Activated CD4-positive, alpha-beta T cell treated with anti-CD3 and anti-CD28 coated beads, Interleukin-2, amount 50 U/mL, for 4 hours (primary cell): ENCODE measurements around the gene AMPD2.

ENCODE experiments used
- DNase-seq, 2 experiments: peaks; one replicate each; pipeline ENCODE4 v3.0.0-alpha.2; 2020

The AMPD2 gene

DNA sequence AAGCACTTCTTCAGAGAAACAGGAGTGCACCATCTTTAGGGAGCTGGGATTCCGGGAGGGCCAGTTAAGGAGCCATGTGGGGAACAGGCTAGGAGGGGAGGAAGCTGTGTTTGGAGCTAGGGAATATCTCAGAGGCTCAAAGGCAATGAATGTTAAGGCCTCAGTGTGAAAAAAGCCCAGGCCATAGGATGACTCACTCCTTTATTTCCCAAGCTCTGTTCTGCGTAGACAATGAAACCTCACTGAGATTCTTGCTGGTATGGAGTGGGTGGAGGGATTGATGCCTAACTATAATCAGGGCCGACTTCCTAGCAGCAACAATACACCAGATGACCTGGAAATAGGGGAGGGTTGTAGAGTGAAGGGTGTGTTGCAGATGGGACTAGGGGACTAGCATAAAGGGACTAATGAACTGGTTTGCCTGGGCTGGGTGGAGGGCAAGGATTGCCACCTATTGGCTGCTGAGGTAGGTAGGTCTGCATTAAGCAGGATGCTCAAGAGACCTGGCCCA lies 2.3 kb upstream of the AMPD2 start:
- DNase-seq, result no peak

DNA sequence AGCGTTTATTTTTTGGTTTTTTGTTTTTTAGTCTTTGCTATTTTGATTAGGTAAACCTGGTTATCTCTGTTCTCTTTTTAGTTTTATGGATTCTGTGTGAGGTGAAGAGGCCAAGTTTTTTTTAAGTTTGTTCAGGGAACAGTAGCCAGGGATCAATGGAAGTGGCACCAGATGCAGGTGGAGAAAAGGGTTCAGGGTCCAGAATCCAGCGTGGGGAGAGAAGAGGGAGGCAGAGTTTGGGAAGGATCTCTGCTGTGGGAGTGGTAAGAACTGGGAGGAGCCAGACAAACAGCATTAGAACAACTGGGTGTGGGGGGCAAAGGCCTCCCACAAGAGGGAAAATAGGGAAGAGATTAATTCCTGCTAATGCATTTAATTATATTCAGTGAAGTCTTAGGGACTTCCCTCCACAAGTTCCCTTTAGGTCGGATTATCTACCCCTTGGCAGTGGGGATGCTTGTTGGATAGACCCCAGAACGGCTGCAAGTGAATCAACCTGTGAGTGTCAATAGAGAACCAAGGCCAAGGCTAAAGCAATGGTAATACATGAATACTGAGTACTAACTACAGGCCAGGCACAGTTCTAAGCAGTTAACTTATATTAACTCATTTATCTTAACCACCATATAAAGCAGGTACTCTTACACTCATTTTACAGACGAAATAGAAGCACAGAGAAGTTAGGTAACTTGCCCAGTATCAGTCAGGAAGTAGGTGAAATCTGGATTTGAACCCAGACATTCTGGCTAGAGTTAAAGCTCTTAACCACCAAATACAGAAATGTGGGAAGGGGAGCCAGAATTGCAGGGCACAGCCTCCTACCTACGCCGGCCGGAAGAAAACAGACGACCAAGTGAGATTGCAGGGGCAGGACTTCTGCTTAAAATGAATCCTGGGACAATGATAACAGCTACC lies 719 bp upstream of the AMPD2 start:
- no peak for DNase-seq

DNA sequence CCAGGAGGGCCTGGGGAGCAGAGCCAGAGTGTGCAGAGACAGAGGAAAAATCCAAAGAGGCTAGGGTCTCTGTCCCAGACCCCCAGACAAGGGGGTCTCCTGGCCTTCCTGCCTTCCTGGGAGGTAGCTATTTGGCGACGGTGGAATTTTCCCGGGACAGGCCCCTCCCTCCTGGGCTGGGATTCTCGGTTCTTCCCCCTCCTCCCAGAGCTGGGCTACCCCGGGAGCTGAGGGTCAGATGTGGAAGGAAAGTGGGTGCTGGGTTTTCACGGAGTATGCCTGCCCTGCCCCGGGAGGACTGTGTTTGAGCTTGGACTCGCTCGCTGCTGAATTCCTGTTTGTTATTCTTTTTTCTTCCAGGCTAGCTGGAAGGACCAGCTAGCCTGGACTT lies 759 bp downstream of the AMPD2 start:
- DNase-seq, result no peak

DNA sequence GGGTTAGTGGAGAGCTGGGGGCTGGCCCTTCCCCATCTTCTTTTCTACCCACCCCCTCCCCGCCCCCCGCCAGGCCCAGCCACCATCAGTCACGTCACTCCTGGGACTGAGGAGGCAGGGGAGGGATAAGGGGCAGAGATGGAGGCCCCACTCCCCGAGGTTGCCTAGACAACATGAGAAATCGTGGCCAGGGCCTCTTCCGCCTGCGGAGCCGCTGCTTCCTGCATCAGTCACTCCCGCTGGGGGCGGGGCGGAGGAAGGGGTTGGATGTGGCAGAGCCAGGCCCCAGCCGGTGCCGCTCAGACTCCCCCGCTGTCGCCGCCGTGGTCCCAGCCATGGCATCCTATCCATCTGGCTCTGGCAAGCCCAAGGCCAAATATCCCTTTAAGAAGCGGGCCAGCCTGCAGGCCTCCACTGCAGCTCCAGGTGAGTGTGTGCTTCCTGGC lies 1.2 kb downstream of the AMPD2 start:
- DNase-seq, result peak; percentile 96

DNA sequence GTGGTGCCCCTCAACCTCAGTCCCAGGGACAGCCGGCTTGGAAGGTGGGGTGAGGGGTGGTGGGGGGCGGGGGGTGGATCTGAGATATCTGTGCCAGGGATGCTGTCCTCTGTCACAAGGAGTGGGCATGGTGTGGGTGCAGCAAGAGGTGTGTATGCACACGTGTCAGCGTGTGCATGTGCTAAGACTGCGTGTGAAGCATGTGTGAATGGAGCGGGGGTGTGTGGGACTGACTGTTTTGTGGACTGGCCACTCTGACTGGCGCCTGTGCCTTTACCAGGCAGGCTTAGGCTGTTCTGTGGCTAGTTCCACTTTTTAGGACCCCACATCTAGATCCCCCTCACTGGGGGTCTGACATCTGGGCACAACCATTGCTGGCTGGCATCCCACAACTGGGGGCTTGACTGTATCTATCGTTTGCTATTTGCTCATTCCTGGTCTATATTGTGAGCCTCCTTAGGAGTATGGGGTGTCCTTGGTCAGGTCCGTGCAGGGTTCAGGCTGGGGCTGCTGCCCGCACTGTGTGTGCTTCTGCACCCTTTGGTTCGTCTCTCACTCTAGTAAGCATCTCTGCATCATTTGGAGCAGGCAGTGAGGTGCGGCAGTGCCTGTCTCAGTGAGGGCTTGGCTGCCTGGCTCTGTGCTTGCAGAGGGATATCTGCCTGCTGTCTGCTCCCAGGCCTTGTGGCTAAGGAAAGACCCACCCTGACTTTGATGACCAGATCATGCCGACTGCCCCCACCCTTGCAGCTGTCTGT lies 1.9 kb downstream of the AMPD2 start:
- DNase-seq, result no peak

DNA sequence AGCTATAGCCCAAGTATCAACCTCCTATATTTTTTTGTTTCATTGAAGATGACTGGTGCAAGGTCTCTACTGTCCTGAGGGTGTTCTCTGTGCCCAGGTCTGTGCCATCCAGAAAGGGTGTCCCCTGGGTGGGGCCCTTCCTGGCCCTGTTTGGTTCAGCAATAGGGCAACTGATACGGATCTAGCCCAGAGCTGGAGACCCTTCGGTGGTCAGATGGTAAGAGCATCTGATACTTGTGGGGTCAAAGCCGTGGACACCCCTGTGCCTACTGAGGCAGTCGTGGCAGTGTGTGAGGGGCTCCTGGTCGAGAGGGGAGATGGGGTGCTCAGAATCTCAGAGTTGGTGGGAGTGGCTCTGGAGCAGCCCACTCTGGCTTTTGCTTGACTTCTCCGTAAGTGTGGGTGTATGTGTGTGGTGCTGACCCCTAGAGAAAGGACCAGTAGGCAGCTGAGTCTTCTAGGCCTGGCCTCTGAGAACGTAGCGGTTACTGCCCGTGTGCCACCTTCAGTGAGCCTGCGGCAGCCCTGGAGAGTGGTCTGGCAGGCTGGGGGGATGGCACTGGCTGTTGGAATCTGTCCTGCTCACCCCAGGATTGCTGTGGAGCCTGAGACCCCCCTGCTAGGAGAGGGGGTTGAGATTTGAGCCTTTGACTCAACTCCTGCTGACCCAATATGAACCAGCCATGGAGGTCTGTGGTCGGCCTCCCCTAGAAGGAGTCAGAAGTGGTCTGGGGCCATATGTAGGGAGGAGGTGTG lies 2.7 kb downstream of the AMPD2 start:
- no peak for DNase-seq

DNA sequence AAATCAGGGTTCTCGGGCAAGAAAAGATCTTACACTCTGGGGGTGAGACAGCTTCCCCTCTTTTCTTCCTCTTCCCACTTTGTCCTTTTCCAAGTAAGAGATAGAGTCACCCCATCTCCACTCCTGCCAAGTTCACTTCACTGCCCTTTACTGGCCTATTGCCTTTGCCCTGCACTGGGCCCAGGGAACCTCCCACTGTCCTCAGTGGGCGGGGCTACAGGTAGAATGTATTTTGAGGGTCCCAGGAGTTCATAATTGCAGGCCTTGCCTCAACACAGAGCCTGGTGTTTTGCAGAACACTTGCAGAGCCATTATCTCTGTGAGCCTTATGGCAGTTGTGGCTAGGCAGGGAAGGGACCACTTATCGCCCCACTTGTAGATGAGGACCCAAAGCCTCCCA lies 3.3 kb downstream of the AMPD2 start:
- DNase-seq, result no peak

DNA sequence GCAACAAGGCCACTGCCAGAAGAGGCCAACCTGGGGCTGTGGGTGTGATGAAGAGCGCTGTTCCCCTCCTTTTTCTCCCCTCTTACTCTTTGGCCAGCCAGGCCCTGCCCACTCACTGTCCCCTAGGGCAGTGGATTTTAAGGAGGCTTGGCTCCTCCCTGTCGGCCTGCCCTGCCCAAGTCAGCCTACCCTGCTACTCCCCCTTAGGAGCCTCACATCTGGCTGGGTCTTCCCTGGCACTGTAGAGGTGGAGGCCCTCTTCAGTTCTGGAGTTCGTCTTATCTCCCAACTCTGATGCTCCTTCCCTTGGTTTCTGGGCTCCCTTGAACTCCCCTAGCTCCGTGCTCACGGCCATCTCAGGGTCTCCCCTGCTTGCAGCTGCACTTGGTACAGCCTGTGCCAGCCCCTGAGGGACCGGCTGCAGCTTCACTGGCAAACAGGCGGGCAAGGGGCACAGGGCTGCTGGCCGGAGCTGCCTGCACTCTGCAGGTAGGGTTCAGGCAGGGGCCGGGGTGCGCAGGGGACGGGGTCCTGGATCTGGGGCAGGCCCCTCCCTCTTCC lies 4.0 kb downstream of the AMPD2 start:
- no peak for DNase-seq

DNA sequence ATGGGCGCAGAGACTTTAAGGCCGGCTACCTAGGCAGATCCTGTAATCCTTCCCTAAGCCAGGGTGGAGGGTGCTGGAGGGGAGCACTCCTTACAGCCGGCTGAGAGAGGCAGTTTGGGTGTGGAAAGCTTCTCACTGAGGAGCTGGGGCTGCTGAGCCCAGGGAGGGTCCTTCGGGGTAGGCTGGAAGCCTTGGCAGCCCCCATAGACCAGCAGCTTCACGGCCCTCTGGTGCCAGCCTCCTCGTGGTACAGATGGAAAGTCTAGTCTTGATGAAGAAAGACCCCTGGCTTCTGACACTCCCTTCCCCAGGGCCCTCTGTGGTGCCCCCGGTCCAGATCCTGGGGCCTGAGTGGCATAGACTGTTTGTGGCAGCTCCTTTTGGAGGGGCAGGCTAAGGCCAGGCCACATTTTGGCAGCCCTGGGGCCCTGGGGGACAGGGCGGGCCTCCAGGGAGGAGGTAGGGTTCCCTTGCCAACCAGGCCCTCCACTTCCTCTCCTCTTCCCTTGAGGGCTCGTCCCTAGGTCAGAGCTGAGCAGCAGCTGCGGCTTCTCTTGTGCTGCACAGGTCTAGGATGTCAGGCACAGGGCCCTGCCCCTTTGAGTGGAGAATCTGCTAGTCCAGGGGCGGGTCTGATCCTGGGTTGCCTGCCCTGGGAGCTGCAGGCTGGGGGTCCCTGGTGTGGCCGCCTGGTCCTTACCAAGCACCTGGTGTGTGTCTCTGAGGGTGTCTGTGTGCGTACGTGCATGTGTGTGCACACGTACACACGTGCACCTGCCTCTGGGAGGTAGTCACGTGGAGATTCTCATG lies 4.8 kb downstream of the AMPD2 start:
- no peak for DNase-seq

DNA sequence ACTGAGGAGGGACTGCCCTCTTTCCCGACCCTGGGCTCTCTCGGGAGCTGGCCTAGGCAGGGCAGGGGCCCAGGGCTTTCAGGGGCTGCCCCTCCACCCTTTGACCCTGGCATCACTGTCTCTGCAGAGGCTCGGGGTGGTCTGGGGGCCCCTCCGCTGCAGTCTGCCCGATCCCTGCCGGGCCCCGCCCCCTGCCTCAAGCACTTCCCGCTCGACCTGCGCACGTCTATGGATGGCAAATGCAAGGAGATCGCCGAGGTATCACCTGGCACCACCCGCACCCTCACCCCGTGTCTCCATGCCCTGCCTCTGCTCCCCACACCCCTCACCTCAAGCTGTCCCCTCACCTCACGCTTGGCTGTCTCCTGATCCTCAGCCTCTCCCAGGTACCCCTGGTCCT lies 5.5 kb downstream of the AMPD2 start:
- no peak for DNase-seq

DNA sequence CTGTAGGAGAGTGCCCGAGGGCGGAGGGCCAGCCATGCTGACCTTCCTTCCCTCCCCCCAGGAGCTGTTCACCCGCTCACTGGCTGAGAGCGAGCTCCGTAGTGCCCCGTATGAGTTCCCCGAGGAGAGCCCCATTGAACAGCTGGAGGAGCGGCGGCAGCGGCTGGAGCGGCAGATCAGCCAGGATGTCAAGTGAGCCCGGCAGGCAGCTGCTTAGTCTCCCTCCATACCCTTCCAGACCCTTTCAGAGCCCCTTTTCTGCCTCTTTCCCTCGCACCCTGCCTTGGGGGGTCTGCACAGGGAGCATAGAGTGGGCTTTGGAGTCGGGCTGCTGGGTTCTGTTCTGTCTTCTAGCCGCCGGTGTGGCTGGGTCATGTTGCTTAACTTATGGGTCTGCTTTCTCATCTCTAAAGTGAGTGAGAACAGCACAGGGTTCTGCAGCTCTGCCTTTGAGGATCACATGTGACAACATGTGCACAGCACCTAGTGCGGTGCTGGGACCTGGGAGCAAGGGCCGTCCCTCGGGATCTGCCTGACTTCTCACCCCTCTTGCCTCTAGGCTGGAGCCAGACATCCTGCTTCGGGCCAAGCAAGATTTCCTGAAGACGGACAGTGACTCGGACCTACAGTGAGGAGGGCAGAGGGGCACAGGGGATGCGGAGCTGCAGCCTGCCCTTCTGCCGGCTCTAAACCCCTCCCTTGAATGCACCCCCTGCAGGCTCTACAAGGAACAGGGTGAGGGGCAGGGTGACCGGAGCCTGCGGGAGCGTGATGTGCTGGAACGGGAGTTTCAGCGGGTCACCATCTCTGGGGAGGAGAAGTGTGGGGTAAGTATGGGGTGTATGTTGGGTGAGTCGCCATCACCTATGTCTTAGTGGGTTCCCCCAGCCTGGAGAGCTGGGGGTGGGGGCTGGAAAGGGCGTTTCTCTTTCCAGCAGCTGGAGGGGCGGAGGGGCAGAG lies 6.2 kb downstream of the AMPD2 start:
- no peak for DNase-seq

DNA sequence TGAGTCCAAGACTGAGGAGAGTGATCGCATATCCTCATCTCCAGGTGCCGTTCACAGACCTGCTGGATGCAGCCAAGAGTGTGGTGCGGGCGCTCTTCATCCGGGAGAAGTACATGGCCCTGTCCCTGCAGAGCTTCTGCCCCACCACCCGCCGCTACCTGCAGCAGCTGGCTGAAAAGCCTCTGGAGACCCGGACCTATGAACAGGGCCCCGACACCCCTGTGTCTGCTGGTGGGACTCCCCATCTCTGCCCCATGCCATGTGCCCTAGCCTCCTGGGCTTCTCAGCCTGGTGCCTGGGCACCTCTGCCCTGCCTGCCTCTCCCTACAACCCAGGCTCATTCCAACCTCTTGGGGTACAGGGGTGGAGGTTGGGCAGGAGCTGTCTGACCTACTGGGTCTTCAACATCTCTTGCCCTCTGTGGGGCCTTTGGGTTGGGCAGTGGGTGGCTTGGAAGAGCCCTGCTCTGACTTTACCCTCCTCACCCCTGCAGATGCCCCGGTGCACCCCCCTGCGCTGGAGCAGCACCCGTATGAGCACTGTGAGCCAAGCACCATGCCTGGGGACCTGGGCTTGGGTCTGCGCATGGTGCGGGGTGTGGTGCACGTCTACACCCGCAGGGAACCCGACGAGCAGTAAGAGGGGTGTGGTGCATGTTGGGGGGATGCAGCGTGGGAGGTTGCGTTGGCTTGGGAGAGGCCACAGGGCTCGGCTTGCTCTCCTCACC lies 7.2 kb downstream of the AMPD2 start:
- DNase-seq, result no peak

DNA sequence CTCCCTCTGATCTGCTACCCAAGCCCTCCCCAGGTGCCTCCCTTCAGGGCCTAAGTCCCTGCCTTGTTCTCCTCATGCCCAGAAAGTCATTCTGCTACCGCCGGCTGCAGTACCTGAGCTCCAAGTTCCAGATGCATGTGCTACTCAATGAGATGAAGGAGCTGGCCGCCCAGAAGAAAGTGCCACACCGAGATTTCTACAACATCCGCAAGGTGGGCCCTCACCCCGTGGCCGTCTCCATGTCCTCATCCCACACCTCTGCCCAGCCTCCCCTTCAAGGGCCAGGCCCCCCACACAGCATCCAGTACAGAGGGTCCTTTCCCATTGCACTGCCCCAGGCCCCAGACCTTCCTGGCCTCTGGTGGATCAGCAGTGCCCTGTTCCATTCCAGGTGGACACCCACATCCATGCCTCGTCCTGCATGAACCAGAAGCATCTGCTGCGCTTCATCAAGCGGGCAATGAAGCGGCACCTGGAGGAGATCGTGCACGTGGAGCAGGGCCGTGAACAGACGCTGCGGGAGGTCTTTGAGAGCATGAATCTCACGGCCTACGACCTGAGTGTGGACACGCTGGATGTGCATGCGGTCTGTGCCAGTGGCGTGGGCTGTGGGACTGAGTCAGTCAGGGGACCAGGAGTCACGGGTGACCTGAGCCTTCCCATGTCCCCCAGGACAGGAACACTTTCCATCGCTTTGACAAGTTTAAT lies 8.2 kb downstream of the AMPD2 start:
- no peak for DNase-seq

DNA sequence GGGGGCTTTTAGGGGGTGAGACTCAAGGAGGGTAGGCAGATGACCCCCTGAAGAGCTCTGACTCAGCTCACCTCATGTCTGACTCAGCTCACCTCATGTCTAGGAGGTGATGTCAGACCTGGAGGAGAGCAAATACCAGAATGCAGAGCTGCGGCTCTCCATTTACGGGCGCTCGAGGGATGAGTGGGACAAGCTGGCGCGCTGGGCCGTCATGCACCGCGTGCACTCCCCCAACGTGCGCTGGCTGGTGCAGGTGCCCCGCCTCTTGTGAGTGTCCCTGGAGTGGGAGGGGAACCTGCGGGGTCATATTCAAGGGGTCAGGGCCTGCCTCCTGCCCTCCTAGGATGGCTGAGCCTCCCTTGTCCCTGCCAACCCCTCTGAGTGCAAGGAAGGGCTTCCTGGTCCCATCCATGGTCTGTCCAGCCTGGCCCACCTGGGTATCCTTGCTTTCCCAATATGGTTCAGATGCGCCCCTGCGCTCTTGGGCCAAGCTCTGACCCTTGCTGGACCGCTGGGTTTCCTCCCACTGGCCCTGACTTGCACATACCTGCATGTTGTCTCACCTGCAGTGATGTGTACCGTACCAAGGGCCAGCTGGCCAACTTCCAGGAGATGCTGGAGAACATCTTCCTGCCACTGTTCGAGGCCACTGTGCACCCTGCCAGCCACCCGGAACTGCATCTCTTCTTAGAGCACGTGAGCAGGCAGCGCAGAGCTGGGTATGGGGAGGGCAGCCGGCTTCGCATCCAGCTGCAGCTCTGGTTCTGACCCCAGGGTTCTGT lies 9.1 kb downstream of the AMPD2 start:
- DNase-seq, result no peak

DNA sequence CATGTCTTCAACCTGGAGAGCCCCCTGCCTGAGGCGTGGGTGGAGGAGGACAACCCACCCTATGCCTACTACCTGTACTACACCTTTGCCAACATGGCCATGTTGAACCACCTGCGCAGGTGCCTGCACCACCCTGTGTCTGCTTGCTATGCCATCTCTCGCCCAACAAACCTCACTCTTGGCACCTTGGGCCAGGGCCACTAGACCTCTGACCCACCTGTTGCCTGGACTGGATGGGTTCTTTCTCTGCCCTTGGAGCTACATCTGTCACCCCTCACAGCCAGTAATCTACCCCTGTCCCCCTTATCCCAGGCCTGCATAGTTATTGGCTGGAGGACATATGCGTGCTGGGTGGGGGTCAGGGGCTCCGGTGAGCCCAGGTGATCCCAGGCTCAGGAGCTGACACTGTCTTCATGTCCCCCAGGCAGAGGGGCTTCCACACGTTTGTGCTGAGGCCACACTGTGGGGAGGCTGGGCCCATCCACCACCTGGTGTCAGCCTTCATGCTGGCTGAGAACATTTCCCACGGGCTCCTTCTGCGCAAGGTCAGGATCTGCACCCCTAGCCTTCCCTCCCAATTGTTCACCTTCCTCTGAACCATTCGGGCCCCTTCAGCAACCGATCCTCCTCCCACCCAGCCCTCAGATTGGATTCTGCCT lies 9.9 kb downstream of the AMPD2 start:
- no peak for DNase-seq

DNA sequence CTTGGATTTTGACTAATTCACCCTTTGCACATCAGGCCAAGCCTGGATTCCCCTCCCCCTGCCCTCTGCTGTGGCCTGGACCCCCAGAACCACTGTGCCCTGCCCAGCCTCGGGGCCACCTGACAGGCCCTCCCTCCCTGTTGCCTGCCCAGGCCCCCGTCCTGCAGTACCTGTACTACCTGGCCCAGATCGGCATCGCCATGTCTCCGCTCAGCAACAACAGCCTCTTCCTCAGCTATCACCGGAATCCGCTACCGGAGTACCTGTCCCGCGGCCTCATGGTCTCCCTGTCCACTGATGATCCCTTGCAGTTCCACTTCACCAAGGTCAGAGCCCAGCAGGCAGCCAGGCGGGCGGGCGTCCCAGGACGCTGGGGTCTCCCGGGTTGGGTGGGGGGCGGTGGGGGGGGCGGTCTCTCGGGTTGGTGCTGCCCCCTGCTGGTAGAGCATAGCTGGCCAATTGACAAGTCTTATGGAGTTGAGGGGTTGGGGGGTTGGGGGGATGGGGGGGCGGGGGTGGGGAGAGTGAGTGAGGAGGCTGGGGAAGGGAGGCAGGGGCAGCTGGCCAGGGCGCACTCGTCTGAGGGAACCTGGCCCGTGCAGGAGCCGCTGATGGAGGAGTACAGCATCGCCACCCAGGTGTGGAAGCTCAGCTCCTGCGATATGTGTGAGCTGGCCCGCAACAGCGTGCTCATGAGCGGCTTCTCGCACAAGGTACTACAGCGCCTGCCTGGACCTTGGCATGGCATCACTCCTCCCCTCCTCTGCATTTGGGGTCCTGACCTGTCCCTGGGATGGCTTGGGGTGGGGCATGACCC lies 10.7 kb downstream of the AMPD2 start:
- peak in 1 of 2 experiments; percentile 28 for DNase-seq

DNA sequence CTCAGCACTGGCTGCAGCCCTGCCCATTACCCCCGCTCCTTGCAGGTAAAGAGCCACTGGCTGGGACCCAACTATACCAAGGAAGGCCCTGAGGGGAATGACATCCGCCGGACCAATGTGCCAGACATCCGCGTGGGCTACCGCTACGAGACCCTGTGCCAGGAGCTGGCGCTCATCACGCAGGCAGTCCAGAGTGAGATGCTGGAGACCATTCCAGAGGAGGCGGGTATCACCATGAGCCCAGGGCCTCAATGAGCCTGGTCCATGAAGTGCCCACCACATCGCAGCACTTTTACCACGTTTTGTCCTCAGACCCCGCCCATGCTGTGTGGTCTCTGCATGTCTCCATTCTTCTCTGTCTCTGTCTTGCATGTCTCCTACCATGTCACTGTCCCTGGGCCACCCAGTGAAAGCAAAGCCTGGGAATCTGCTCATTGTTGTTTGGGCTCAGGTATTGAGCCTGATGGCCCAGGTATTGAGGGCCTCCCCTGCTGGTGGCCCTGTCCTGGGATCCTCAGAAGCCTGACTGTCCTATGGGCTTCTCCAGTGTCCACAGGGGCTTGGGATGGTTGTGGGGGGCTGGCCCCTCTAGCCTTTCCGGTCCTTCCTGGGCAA lies 11.4 kb downstream of the AMPD2 start:
- DNase-seq, result no peak
